GM19467 (cell line): ENCODE measurements around the gene ACACB.

ENCODE experiments used
- ATAC-seq: cut with Tn5 transposase; IDR thresholded peaks from one replicate; pipeline ENCODE4 v1.9.1; 2021; ENCODE audit warnings: mild to moderate bottlenecking, moderate library complexity; ENCODE audit not compliant: unreplicated experiment

ACACB gene

GRCh38 chr12:109109746-109110350 lies 6.5 kb upstream of the ACACB start:
- no peak for ATAC-seq

DNA sequence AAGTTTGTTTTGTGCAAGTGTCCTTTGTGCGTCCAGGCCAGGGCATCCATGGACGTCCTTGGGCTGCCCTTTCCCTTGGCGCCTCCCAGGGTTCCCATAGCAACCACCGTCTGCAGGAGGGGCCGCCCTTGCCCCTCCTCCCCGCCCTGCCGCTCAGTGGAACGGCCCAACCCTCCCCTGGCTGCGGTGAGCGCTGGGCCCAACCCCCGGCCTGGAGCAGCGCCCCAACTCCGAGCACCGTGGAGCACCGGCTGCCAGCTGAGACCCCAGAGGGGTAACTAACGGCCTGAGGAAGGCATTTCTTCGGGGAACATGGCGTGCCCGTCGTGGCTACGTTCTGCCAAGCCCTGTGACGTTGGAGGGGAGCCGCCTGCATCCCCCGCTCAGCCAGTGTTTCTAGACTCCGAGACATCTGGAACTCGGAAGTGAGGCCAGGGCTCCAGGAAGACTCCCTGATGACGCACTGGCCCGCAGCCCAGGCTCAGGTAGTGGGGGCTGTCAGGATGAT lies 5.3 kb upstream of the ACACB start:
- ATAC-seq: no peak

DNA sequence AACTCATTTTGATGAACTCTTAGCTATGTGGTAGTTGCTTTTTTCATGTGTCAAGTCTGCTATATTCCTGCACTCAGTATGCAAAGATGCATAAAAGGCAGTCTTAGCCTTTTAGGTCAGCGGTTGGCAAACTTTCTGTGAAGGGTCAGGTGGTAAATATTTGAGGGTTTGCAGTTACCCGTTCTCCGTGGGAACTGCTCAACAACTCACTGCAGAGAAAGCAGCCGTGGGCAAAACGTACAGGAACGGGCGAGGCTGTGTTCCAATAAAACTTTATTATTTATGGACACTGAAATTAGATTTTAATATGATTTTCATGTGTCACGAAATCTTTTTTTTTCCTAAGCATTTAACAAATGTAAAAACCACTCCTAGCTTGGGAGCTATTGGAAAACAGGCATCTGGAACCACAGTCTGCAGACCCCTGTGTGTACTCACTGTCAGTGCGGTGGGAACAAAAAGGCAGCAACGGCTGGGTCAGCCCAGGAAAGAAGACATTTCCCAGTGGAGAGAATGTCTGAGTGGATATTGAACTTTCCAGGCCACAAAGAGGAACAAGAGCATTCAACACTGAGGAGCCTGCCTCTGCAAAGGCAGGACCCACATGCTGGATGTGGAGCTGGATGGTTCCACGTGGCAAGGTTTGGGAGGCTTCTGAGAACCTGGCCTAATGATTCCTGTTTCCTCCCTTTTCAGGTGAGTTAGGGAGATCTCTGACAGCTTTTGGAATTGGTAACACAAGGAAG lies 3.5 kb upstream of the ACACB start:
- ATAC-seq: no peak

- no peak for ATAC-seq
Measured at GRCh38 chr12:109113661-109114321, 2.6 kb upstream of the ACACB start.

GRCh38 chr12:109114644-109115043 lies 1.7 kb upstream of the ACACB start:
- no peak for ATAC-seq

DNA sequence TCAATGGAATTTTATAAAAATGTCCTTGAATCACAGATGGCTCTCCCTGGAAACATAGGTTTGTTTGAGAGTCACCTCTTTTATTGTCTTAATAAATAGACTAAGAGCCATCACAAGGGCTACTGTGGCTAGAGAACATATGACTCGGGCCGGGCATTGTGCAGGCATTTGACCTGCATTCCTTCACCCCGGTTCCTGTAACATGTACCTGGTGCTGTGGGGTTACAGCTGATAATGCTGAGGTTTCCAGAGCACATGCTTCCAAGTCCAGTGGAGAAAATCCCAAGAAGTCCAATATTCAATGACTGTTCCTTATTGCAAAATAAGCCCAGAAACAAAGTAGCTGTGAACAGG lies 1.0 kb upstream of the ACACB start:
- ATAC-seq: no peak

DNA sequence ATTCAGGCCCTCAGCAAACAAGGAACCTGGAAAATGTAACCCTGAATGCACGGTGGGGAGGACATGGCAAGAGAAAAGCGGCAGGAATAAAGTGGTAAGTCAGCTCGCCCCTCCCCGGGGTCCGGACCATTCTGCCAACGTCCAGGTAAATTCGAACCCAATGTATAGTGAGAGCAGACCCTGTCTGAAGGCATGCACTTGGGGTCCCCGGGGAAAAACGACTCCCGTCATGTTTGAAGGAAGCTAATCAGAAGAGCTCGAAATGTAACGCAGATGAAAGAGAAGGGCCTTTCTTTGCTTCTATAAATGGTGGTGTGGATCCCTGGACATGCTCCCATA lies 193 bp downstream of the ACACB start:
- ATAC-seq: no peak

DNA sequence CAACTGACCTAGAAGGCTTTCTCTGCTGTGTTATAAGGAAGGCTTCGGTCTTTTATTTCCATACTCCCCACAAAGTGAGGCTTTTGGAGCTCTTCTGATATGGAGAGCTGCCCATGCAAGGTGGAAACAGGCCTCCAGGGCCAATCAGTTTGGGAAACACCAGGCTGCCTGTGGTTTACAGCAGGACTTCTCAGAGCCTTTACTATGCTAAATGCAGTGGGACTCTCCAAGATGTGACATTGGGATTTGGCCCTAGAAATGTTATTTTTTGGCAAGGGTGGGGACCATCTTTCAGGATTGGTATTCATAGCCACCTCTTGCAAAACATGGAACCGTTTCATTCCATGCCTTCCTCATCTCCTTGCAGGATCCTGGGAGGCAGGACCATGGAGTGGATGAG lies 3.7 kb downstream of the ACACB start:
- ATAC-seq: no peak

DNA sequence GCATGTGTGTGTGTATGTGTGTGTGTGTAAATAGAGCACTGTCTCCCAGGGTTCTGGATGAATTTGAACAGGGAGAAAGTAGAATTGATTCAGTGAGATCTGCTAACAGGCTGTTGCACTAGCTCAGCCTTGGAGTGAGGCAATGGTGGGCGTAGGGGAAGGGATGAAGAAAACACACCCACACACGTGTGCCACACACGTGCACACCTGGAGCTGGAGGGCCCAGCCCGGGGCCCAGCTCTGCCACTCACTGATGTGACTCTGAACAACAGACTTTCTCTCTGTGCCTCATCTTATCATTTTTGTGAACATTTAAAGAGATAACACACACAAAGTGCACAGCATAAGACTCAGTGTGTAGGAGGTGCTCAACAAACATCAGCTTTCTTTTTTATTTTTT lies 4.2 kb downstream of the ACACB start:
- ATAC-seq: no peak

DNA sequence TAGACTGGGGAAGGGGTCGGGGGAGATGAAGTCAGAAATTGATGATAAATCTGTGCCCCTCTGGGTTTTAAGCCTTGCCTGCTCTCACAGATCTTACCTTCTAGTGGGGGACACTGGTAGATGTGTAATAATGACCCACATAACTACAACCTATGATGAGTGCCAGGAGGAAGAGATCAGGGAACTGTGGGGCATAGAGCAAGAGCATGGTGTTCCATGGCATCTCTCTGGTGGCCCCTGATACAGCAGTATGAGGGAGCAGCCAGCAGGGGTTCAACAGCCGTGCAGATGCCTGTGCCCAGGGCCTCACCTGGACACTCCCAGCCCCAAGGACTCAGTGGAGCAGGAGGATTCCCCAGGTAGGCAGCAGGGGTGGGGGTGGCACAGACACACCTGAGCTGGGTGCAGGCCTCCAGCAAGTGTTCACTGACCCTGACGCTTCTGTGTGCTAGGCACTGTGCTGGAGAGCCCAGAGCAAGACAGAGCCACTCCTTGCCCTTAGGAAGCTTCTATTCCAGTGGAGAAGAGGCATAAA lies 5.0 kb downstream of the ACACB start:
- ATAC-seq: no peak

- no peak for ATAC-seq
Measured at GRCh38 chr12:109124878-109125648, 8.7 kb downstream of the ACACB start.

GRCh38 chr12:109125791-109126190 lies 9.4 kb downstream of the ACACB start:
- no peak for ATAC-seq

- no peak for ATAC-seq
Measured at GRCh38 chr12:109126784-109127183, 10.4 kb downstream of the ACACB start.

DNA sequence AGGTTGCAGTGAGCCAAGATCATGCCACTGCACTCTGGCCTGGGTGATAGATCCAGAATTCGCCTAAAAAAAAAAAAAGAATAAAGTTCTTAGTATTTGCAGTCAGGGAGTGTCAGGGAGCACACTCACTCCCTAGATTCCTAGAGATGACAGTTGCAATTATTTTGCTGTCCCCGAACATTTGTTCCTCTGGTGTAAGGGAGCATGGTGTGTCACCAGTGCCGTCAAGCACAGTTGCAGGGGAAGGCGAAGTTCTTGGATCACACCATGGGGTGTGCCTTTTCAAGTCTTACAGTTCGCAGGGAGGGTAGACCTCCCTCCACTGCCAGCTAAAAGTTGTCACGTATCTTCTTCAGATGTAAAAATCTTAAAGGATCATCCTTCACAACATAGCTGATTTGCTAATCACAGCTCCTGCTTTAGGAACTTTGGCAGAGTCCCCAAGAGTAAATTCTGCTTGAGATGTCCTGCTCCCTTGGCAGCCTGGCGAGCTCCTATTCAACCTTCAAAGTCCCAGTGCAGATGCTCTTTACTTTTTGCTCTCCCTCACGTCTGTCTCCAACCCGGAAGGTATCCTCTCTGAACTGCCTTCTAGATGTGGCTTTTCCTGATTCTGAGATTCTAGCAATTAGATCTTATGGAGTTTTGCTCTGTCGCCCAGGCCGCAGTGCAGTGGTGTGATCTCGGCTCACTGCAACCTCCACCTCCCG lies 11.3 kb downstream of the ACACB start:
- no peak for ATAC-seq

- ATAC-seq: no peak
Measured at GRCh38 chr12:109130297-109131153, 14.1 kb downstream of the ACACB start.

- ATAC-seq: no peak
Measured at GRCh38 chr12:109131154-109132050, 15.0 kb downstream of the ACACB start.

DNA sequence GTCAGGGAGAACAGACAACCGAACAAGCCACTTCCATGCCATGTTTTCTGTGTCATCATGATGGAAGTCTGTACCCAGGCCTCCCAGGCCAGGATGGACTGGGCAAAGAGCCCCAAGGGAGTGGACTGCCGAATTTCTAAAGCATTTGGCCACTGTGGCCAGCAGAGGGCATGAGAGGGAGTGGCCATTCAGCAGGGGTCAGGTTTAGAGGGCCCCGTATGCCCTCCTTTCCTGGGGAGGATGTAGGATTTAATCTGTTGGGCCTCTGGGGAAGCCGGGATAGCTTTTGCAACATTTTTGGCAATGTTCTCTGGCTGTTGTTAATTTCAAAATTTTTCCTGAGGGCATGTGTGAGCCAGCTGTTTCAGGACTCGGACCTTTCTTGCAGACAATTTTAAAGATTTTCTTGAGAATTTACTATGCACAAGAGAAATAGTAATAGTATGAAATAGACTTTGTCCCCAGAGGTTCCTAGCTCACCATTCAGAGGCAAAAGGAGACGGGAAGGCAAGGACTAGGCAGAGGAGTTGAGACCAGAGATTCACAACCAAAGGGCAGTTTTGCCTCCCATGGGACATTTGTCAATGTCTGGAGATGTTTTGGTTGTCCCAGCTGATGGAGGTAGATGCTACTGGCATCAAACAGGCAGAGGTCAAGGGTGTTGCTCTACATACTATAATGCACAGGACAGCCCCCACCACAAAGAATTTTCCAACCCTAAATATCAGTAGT lies 18.0 kb downstream of the ACACB start:
- ATAC-seq: no peak

DNA sequence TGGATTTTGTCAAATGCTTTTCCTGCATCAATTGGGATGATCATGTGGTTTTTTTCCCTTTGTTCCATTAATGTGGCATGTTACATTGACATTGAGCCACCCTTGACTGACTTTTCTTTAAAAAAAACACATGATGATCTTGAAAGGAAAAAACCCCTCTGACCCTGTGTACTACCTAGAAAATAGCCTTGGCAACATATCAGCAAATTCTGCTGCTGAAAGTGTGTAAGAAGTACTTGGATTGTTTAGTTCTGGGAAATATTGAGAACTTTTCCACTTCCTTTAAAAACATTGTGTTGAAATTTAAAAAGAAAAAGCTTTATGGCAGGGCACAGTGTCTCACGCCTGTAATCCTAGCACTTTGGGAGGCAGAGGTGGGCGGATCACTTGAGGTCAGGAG lies 20.7 kb downstream of the ACACB start:
- no peak for ATAC-seq
